HCT116 (cell line): Measurements from ENCODE around the gene MSH3. TPM values are rescaled to one million over a fixed set of nuclear protein-coding genes. Genes with fewer than 3 reads are reported as not detected.

Source experiments
- ATAC-seq: fragments of 200-7000 bp; cut with Tn5 transposase; 2 replicates; pipeline ENCODE4 v1.9.1; 2020; ENCODE audit warnings: mild to moderate bottlenecking, moderate library complexity
- BruUV-seq: library from RNA; stranded (reverse); fragments of 400-500 nt; replicated peaks from 2 replicates; lab custom pipeline; 2021; lab: Mats Ljungman, UMichigan
- CTCF ChIA-PET: fragments of 300-600 bp; sonication (Branson Sonifier 250); formaldehyde crosslinking; loops from one replicate; lab custom pipeline; 2021; ENCODE audit warnings: antibody characterized with exemption; lab: Charles Lee
- POLR2A ChIA-PET: fragments of 300-600, 350-600 bp; sonication (Branson Sonifier 250); formaldehyde crosslinking; loops from one replicate; lab custom pipeline; 2021; ENCODE audit warnings: antibody characterized with exemption; lab: Charles Lee
- RAD21 ChIA-PET, 2 experiments: fragments of 300-600 bp; sonication (Branson Sonifier 250); formaldehyde crosslinking; loops; one replicate each; lab custom pipeline; 2023; ENCODE audit warnings: low total read pairs in 2 of 2; ENCODE audit not compliant: uncharacterized antibody in 2 of 2, unreplicated experiment in 2 of 2, low non-redundant PET in 1 of 2; lab: Charles Lee
- DNase-seq: peaks from one replicate; pipeline ENCODE4 v3.0.0-alpha.2; 2010; ENCODE audit warnings: low read depth, low spot score
- H2AFZ ChIP-seq: fragments of 200-600 bp; shearing (Covaris generic), sonication (generic); 2 replicates; pipeline ENCODE4 v1.6.1; 2017; ENCODE audit warnings: low read depth, mixed run types, mixed read lengths, antibody characterized with exemption, low read length; ENCODE audit not compliant: poor library complexity, severe bottlenecking
- H3K27ac ChIP-seq: 2 replicates; pipeline ENCODE4 v1.5.1; 2012; ENCODE audit warnings: low read depth, low read length
- H3K27me3 ChIP-seq: fragments of 200-600 bp; sonication (generic); 2 replicates; pipeline ENCODE4 v1.6.1; 2016; ENCODE audit warnings: mixed run types, low read length, mixed read lengths; ENCODE audit not compliant: insufficient read depth
- H3K36me3 ChIP-seq, 2 experiments: fragments of 200-500 bp in 1 of 2; fragments of 200-600 bp in 1 of 2; sonication (Bioruptor generic) in 1 of 2; sonication (generic) in 1 of 2; 2 replicates each; pipeline versions ENCODE4 v1.5.1 to v1.6.1; 2014 to 2016; ENCODE audit warnings: low read length in 2 of 2, inconsistent platforms in 1 of 2, mixed read lengths in 1 of 2, mixed run types in 1 of 2; ENCODE audit not compliant: insufficient read depth in 2 of 2, control insufficient read depth in 1 of 2
- H3K4me1 ChIP-seq, 2 experiments: fragments of 200-600 bp in 1 of 2; sonication (generic) in 1 of 2; 2 replicates each; pipeline versions ENCODE4 v1.5.1 to v1.6.1; 2012 to 2017; ENCODE audit warnings: low read length in 2 of 2, inconsistent platforms in 1 of 2, mild to moderate bottlenecking in 1 of 2, mixed read lengths in 1 of 2, mixed run types in 1 of 2, moderate library complexity in 1 of 2; ENCODE audit not compliant: insufficient read depth in 2 of 2, control insufficient read depth in 1 of 2
- H3K4me2 ChIP-seq: fragments of 200-600 bp; sonication (generic); 2 replicates; pipeline ENCODE4 v1.6.1; 2017; ENCODE audit warnings: mixed run types, low read length, mixed read lengths
- H3K4me3 ChIP-seq, 2 experiments: fragments of 200-600 bp in 1 of 2; sonication (generic) in 1 of 2; replicated peaks in 1 of 2; 2 replicates each; pipeline ENCODE4 v1.5.1; 2011 to 2016; ENCODE audit warnings: low read length in 2 of 2, control low read depth in 1 of 2, low read depth in 1 of 2, mild to moderate bottlenecking in 1 of 2, mixed read lengths in 1 of 2, mixed run types in 1 of 2
- H3K79me2 ChIP-seq: fragments of 200-600 bp; sonication (generic); 2 replicates; pipeline ENCODE4 v1.6.1; 2017; ENCODE audit warnings: mild to moderate bottlenecking, mixed run types, low read length, moderate library complexity, mixed read lengths; ENCODE audit not compliant: insufficient read depth
- H3K9ac ChIP-seq: fragments of 200-600 bp; sonication (generic); 2 replicates; pipeline ENCODE4 v1.6.1; 2016; ENCODE audit warnings: low read length, mixed read lengths
- H3K9me2 ChIP-seq: fragments of 200-600 bp; sonication (generic), shearing (Covaris generic); 2 replicates; pipeline ENCODE4 v1.6.1; 2017; ENCODE audit warnings: mixed run types, mild to moderate bottlenecking, moderate library complexity; ENCODE audit not compliant: insufficient read depth
- H3K9me3 ChIP-seq, 2 experiments: fragments of 200-500 bp in 1 of 2; fragments of 200-600 bp in 1 of 2; sonication (Bioruptor generic) in 1 of 2; sonication (generic) in 1 of 2; 2 replicates each; pipeline ENCODE4 v1.6.1; 2014 to 2017; ENCODE audit warnings: low read length in 2 of 2, mixed read lengths in 2 of 2, inconsistent platforms in 1 of 2, low read depth in 1 of 2, mild to moderate bottlenecking in 1 of 2, mixed run types in 1 of 2, moderate library complexity in 1 of 2; ENCODE audit not compliant: control insufficient read depth in 1 of 2, insufficient read depth in 1 of 2
- H4K20me1 ChIP-seq: fragments of 200-600 bp; sonication (generic), shearing (Covaris generic); 2 replicates; pipeline ENCODE4 v1.6.1; 2017; ENCODE audit warnings: mixed run types, mild to moderate bottlenecking, moderate library complexity; ENCODE audit not compliant: insufficient read depth
- CBX3 ChIP-seq: IDR thresholded peaks from 2 replicates; pipeline ENCODE4 v1.6.1; 2012; ENCODE audit warnings: low read depth
- CTCF ChIP-seq, 3 experiments: fragments of 200-600 bp in 1 of 3; sonication (generic) in 1 of 3; IDR thresholded peaks in 2 of 3; conservative IDR thresholded peaks in 1 of 3; 2 replicates each; pipeline ENCODE4 v1.5.1; 2012 to 2017; ENCODE audit warnings: low read depth in 2 of 3, low read length in 2 of 3, antibody characterized with exemption in 1 of 3, borderline replicate concordance in 1 of 3, control low read depth in 1 of 3, mild to moderate bottlenecking in 1 of 3, mixed read lengths in 1 of 3, mixed run types in 1 of 3, moderate library complexity in 1 of 3; ENCODE audit not compliant: insufficient read depth in 1 of 3
- EGR1 ChIP-seq: IDR thresholded peaks from 2 replicates; pipeline ENCODE4 v1.6.1; 2012; ENCODE audit warnings: low read depth
- ELF1 ChIP-seq: IDR thresholded peaks from 2 replicates; pipeline ENCODE4 v1.6.1; 2012; ENCODE audit warnings: low read depth, borderline replicate concordance
- EZH2 ChIP-seq: fragments of 200-600 bp; sonication (generic); IDR thresholded peaks from 2 replicates; pipeline ENCODE4 v1.6.1; 2017; ENCODE audit warnings: antibody characterized with exemption, mixed run types
- EZH2phosphoT487 ChIP-seq: fragments of 200-600 bp; IDR thresholded peaks from 2 replicates; pipeline ENCODE4 v1.6.1; 2018; ENCODE audit warnings: antibody characterized with exemption, borderline replicate concordance
- JUND ChIP-seq: IDR thresholded peaks from 2 replicates; pipeline ENCODE4 v1.6.1; 2012
- POLR2AphosphoS5 ChIP-seq: IDR thresholded peaks from 2 replicates; pipeline ENCODE4 v1.6.1; 2011; ENCODE audit warnings: mild to moderate bottlenecking, low read depth, low read length, moderate library complexity
- REST ChIP-seq: IDR thresholded peaks from 2 replicates; pipeline ENCODE4 v1.6.1; 2012; ENCODE audit warnings: low read depth
- SIN3A ChIP-seq: IDR thresholded peaks from 2 replicates; pipeline ENCODE4 v1.6.1; 2012; ENCODE audit warnings: low read depth
- SP1 ChIP-seq: IDR thresholded peaks from 2 replicates; pipeline ENCODE4 v1.6.1; 2012; ENCODE audit warnings: low read depth
- SRF ChIP-seq: IDR thresholded peaks from 2 replicates; pipeline ENCODE4 v1.6.1; 2012; ENCODE audit warnings: low read depth
- TCF7L2 ChIP-seq: IDR thresholded peaks from 2 replicates; pipeline ENCODE4 v1.7.0; 2011; ENCODE audit warnings: borderline replicate concordance, inconsistent platforms; ENCODE audit not compliant: insufficient read depth, insufficient read length; ENCODE audit errors: extremely low read depth
- YY1 ChIP-seq: IDR thresholded peaks from 2 replicates; pipeline ENCODE4 v1.6.1; 2011; ENCODE audit warnings: low read length, low read depth, moderate library complexity, mild to moderate bottlenecking; ENCODE audit not compliant: insufficient replicate concordance; ENCODE audit errors: extremely low read depth
- ZFX ChIP-seq: fragments of 450-650 bp; IDR thresholded peaks from 2 replicates; pipeline ENCODE4 v1.6.1; 2017
- ZNF274 ChIP-seq: fragments of 200-500 bp; sonication (Bioruptor generic); IDR thresholded peaks from 2 replicates; pipeline ENCODE4 v1.6.1; 2014; ENCODE audit warnings: mild to moderate bottlenecking, low read depth, low read length, inconsistent platforms
- intact Hi-C: fragments of 100-400 bp; cut with micrococcal nuclease; formaldehyde crosslinking; loops from 2 replicates; pipeline ENCODE4 v1.10.0; 2022
- total RNA-seq: library from RNA; stranded (reverse); gene quantifications from one replicate; pipeline ENCODE4 v1.2.1, GENCODE V29; 2021; ENCODE audit not compliant: unreplicated experiment
- TF ChIP-seq, protein P1 (sequence below): IDR thresholded peaks from 2 replicates; pipeline ENCODE4 v1.6.1; 2012
- TF ChIP-seq, protein P2 (sequence below): IDR thresholded peaks from 2 replicates; pipeline ENCODE4 v1.6.1; 2012

The MSH3 gene
- total RNA-seq, 1 experiment from 2014 or later = 4.9 TPM

GRCh38 chr5:80798166-80798565 is 143.7 kb downstream of the MSH3 start:
- Histone ChIP-seq H3K9ac (no peak overlapping the region), H3K27me3 (no peaks in the 10 kb centered on the region), H4K20me1 (no peaks in the 10 kb centered on the region), H3K9me3 (no peaks in the 10 kb centered on the region), H3K4me1 (no peaks in the 10 kb centered on the region), H3K4me2 (no peak overlapping the region), H3K4me3 (no peak overlapping the region), H3K27ac (no peak overlapping the region), H2AFZ (no peak overlapping the region), H3K36me3 (peaks cover 0 to 3% of the 10 kb centered on the region in 2 experiments; a peak in 1 of 4 replicates), H3K79me2 (no peaks in the 10 kb centered on the region), H3K9me2 (no peaks in the 10 kb centered on the region)
- no TSS peak for BruUV-seq
- intact Hi-C loops = no loop called here
- POLR2A ChIA-PET = no interaction called here
- RAD21 ChIA-PET = no interaction called here
- ATAC-seq (no peak), DNase-seq (no peak)
- CTCF ChIA-PET = no interaction called here
- TF ChIP-seq ZNF274 (no peak), SP1 (no peak), ZFX (no peak), SIN3A (no peak), CTCF (IDR thresholded peaks at IDR 0.05 in 2 of 3, conservative IDR thresholded peaks at IDR 0.05 in 1 of 3; ENCODE audit: borderline replicate concordance in 1 of 3, insufficient read depth in 1 of 3, low read depth in 2 of 3, low read length in 2 of 3) (no peak), TCF7L2 (no peak), ELF1 (no peak), SRF (no peak), EZH2 (no peak), REST (no peak), YY1 (no peak), EGR1 (no peak), JUND (no peak), CBX3 (no peak), EZH2phosphoT487 (no peak), POLR2AphosphoS5 (no peak)
- TF ChIP-seq, protein P1, sequence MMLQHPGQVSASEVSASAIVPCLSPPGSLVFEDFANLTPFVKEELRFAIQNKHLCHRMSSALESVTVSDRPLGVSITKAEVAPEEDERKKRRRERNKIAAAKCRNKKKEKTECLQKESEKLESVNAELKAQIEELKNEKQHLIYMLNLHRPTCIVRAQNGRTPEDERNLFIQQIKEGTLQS = no peak
- TF ChIP-seq, protein P2, sequence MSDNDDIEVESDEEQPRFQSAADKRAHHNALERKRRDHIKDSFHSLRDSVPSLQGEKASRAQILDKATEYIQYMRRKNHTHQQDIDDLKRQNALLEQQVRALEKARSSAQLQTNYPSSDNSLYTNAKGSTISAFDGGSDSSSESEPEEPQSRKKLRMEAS = no peak
